ENCODE measurements around the gene CDKN2D. TPM values are rescaled to one million over a fixed set of nuclear protein-coding genes. Genes with fewer than 3 reads are reported as not detected.
A peak's percentile ranks its signal among the peaks of the same experiment; 100 is the strongest.

CDKN2D gene
- total RNA-seq, 1 donor from 2014 or later, result 5.4 TPM

DNA sequence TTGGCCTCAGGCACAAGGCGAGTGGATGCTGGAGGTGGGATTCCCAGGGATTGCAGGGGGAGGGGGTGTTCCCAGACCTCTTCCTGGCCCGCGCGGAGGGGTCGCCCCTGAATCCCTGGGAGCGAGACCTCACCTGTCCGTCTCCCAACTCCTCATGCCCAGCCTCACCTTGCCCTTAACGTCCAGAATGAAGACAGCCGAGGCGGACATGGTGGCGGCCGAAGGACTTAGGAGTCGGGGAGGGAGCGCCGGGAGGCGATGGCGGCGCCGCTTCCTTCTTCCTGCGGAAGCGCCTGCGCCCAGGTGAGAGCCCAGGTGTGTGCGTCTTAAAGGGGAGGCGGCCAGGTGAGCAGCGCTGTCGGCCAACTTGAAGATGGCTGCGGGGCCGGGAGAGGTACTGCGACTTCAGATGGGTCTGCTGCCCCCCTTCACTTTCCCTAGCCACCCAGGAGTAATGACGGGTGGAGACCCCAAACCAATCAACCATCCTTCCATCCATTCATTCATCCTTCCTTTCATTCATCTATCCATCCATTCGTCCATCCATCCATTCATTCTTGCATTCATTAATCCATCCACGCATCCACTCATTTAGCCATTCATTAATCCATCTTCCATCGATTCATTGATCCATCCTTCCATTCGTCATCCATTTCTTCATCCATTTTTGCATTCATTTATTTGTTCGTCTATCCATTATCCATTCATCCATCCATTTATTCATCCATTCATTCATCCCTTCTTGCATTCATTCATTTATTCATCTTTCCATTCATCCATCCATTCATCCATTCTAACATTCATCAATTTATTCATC is 18.5 kb upstream of the CDKN2D start, which contains the start of gene AP1M2:
TSS of gene AP1M2 (minus strand) at position 291 of the 817 bp plus-strand sequence. CDS start at position 210, 81 bp downstream.
- no peaks in the 10 kb centered on the region for H3K9me3 Mint-ChIP-seq (ENCODE audit: unreplicated experiment)
- Histone ChIP-seq H3K27ac (ENCODE audit: low read depth, low read length) (no peak within 1 kb of the TSS), H4K20me1 (ENCODE audit: insufficient read depth, low read length) (no peaks in the 10 kb centered on the region), H3K4me1 (ENCODE audit: insufficient read depth, low read length) (no peaks in the 10 kb centered on the region), H3K9me3 (ENCODE audit: insufficient read depth, low read depth, low read length) (no peaks in the 10 kb centered on the region), H3K36me3 (ENCODE audit: insufficient read depth, low read length) (no peaks in the 10 kb centered on the region), H3K4me2 (ENCODE audit: low read length) (no peak within 1 kb of the TSS), H3K79me2 (ENCODE audit: insufficient read depth, low read length) (no peaks in the 10 kb centered on the region), H3K9ac (ENCODE audit: low read length) (no peak within 1 kb of the TSS), H2AFZ (ENCODE audit: low read depth, low read length) (no peak within 1 kb of the TSS), H3K4me3 (ENCODE audit: insufficient read depth, low read depth, low read length) (no peak within 1 kb of the TSS), H3K27me3 (ENCODE audit: insufficient read depth, low read length) (peaks cover 17% of the 10 kb centered on the region)
- FAIRE-seq (no peak), DNase-seq (ENCODE audit: low read depth) (no peak)
- H3K36me3 Mint-ChIP-seq (ENCODE audit: low read depth, unreplicated experiment), result no peaks in the 10 kb centered on the region
- H3K27ac Mint-ChIP-seq (ENCODE audit: unreplicated experiment), result no peak within 1 kb of the TSS
- H3K27me3 Mint-ChIP-seq (ENCODE audit: low read depth, unreplicated experiment), result peaks cover 17% of the 10 kb centered on the region
- no peaks in the 10 kb centered on the region for H3K4me1 Mint-ChIP-seq (ENCODE audit: low read depth, unreplicated experiment)
- TF ChIP-seq CTCF (IDR thresholded peaks at IDR 0.05; ENCODE audit: insufficient read depth, low read depth, low read length), result no peak
- TF ChIP-seq EZH2 (IDR thresholded peaks at IDR 0.05; ENCODE audit: insufficient read depth, low read length), result no peak
- H3K4me3 Mint-ChIP-seq (ENCODE audit: unreplicated experiment), result peak within 1 kb of the TSS; percentile 12

DNA sequence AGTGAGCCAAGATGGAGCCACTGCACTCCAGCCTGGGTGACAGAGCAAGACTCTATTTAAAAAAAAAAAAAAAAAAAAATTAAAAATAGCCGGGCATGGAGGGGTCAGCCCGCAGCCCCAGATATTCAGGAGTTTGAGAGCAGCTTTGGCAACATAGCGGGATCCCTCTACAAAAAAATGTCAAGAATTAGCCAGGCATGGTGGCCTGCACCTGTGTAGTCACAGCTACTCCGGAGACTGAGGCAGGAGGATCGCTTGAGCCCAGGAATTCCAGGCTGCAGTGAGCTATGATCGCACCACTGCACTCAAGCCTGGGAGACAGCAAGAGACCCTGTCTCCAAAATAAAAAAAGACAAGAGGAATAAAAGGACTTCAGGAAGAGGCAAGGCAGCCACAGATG is 17.6 kb upstream of the CDKN2D start:
- no peak overlapping the region for H2AFZ ChIP-seq (ENCODE audit: low read depth, low read length)
- H4K20me1 ChIP-seq (ENCODE audit: insufficient read depth, low read length), result no peaks in the 10 kb centered on the region
- TF ChIP-seq CTCF (IDR thresholded peaks at IDR 0.05; ENCODE audit: insufficient read depth, low read depth, low read length) (no peak), EZH2 (IDR thresholded peaks at IDR 0.05; ENCODE audit: insufficient read depth, low read length) (no peak)
- FAIRE-seq, result no peak
- H3K9ac ChIP-seq (ENCODE audit: low read length), result no peak overlapping the region
- Mint-ChIP-seq H3K27ac (ENCODE audit: unreplicated experiment) (no peak overlapping the region), H3K4me3 (ENCODE audit: unreplicated experiment) (peak overlapping the region; percentile 12), H3K27me3 (ENCODE audit: low read depth, unreplicated experiment) (peaks cover 17% of the 10 kb centered on the region), H3K9me3 (ENCODE audit: unreplicated experiment) (no peaks in the 10 kb centered on the region), H3K4me1 (ENCODE audit: low read depth, unreplicated experiment) (no peaks in the 10 kb centered on the region), H3K36me3 (ENCODE audit: low read depth, unreplicated experiment) (no peaks in the 10 kb centered on the region)
- H3K79me2 ChIP-seq (ENCODE audit: insufficient read depth, low read length), result no peaks in the 10 kb centered on the region
- no peak overlapping the region for H3K4me3 ChIP-seq (ENCODE audit: insufficient read depth, low read depth, low read length)
- H3K27me3 ChIP-seq (ENCODE audit: insufficient read depth, low read length), result peaks cover 17% of the 10 kb centered on the region
- no peaks in the 10 kb centered on the region for H3K4me1 ChIP-seq (ENCODE audit: insufficient read depth, low read length)
- no peak overlapping the region for H3K27ac ChIP-seq (ENCODE audit: low read depth, low read length)
- no peak overlapping the region for H3K4me2 ChIP-seq (ENCODE audit: low read length)
- no peaks in the 10 kb centered on the region for H3K36me3 ChIP-seq (ENCODE audit: insufficient read depth, low read length)
- H3K9me3 ChIP-seq (ENCODE audit: insufficient read depth, low read depth, low read length), result no peaks in the 10 kb centered on the region
- DNase-seq (ENCODE audit: low read depth), result no peak
